ENCODE data around the gene PALLD. TPM values are rescaled to one million over a fixed set of nuclear protein-coding genes. Genes with fewer than 3 reads are reported as not detected.

Gene PALLD
- total and polyA plus RNA-seq, 2 of the 8 experiments (the other 6 are each of a cell fraction or from before 2014, with no cell fraction given), result 10.5 to 25.0 TPM

GRCh38 chr4:168782439-168782838 is 285.6 kb downstream of the PALLD start:
- Histone ChIP-seq H3K27me3 (replicated peaks in 1 of 4; ENCODE audit: control insufficient read depth in 3 of 4, extremely low read depth in 1 of 4, insufficient read depth in 3 of 4, low read length in 3 of 4) (no peaks in the 10 kb centered on the region), H3K79me2 (ENCODE audit: control insufficient read depth in 1 of 2, insufficient read depth in 2 of 2, low read length in 2 of 2) (no peaks in the 10 kb centered on the region), H3K36me3 (ENCODE audit: control insufficient read depth in 2 of 4, insufficient read depth in 4 of 4, low read length in 3 of 4) (no peaks in the 10 kb centered on the region), H3K79me1 (ENCODE audit: low read depth, low read length) (no peaks in the 10 kb centered on the region), H4K8ac (ENCODE audit: extremely low read depth, insufficient read depth, low read length) (no peak overlapping the region), H2BK20ac (ENCODE audit: low read length) (no peak overlapping the region), H3K23me2 (ENCODE audit: low read depth, low read length) (no peaks in the 10 kb centered on the region), H3K4me1 (replicated peaks in 1 of 4; ENCODE audit: control insufficient read depth in 3 of 4, insufficient read depth in 4 of 4, low read length in 3 of 4) (peaks cover 0 to 5% (median 1%) of the 10 kb centered on the region in 4 experiments; a peak in 3 of 7 replicates), H3K9me3 (ENCODE audit: insufficient read depth in 2 of 2, low read depth in 1 of 2, low read length in 1 of 2) (no peaks in the 10 kb centered on the region; a peak in 1 of 4 replicates), H2AFZ (ENCODE audit: low read length) (no peak overlapping the region), H3K4me2 (ENCODE audit: insufficient read depth in 1 of 2, low read depth in 2 of 2, low read length in 2 of 2) (no peak overlapping the region), H3K18ac (ENCODE audit: extremely low read depth, low read length) (no peak overlapping the region), H3K4me3 (ENCODE audit: extremely low read depth in 1 of 4, insufficient read depth in 2 of 4, low read depth in 3 of 4, low read length in 4 of 4) (no peak overlapping the region), H4K91ac (replicated peaks; ENCODE audit: insufficient read length, low read length) (no peak overlapping the region), H4K5ac (ENCODE audit: insufficient read length, low read depth, low read length) (no peak overlapping the region), H3K14ac (ENCODE audit: insufficient read length) (no peak overlapping the region), H4K20me1 (replicated peaks in 1 of 2; ENCODE audit: control insufficient read depth in 1 of 2, insufficient read depth in 2 of 2, low read length in 2 of 2) (no peaks in the 10 kb centered on the region), H3K56ac (replicated peaks; ENCODE audit: insufficient read length, low read depth, low read length) (no peak overlapping the region), H3K23ac (ENCODE audit: insufficient read length) (no peak overlapping the region), H2BK15ac (ENCODE audit: low read length) (no peak overlapping the region), H3K4ac (replicated peaks; ENCODE audit: insufficient read length, low read depth, low read length) (no peak overlapping the region), H3K9ac (replicated peaks in 1 of 4; ENCODE audit: extremely low read depth in 1 of 4, low read depth in 3 of 4, low read length in 3 of 4) (no peak overlapping the region), H2BK120ac (replicated peaks; ENCODE audit: low read depth, low read length) (no peak overlapping the region), H3K27ac (ENCODE audit: low read depth, low read length) (no peak overlapping the region), H2BK5ac (ENCODE audit: low read depth, low read length) (no peak overlapping the region), H2AK5ac (ENCODE audit: low read depth, low read length) (no peak overlapping the region), H2BK12ac (ENCODE audit: low read depth, low read length) (no peak overlapping the region)
- FAIRE-seq (no peak), DNase-seq (ENCODE audit: low read depth in 1 of 2, low spot score in 2 of 2) (no peak)
- CTCF ChIA-PET (ENCODE audit: partially characterized antibody), result interaction anchor here (1.0 kb wide), 1 partner anchor 49 kb away, joined by 6 read pairs; no protein-coding TSS in a partner anchor
- WGBS, 2 experiments (ENCODE audit: extremely low coverage in 1 of 2, insufficient coverage in 1 of 2, insufficient read length in 1 of 2, insufficient replicate concordance in 2 of 2, low coverage in 1 of 2, low lambda C conversion rate in 2 of 2, missing lambda C conversion rate in 1 of 2), result 94% methylated on average over 5 of the region's 5 CpGs; no CpG with 5 or more reads in 1 of the 2 experiments
- TF ChIP-seq PHF8 (conservative IDR thresholded peaks at IDR 0.05; ENCODE audit: low read depth, low read length), result no peak
- TF ChIP-seq CREB1 (IDR thresholded peaks at IDR 0.05), result no peak
- TF ChIP-seq BCL11A (IDR thresholded peaks at IDR 0.05; ENCODE audit: low read depth in 2 of 2, low read length in 2 of 2), result no peak
- no peak for TF ChIP-seq TEAD4 (IDR thresholded peaks at IDR 0.05; ENCODE audit: low read depth, low read length)
- POLR2A ChIA-PET (ENCODE audit: partially characterized antibody), result interaction anchor here (0.6 kb wide), 1 partner anchor 14 kb away, joined by 3 read pairs; no protein-coding TSS in a partner anchor

All from H1 (cell line).